ENCODE data around the gene KRT82. TPM values are rescaled to one million over a fixed set of nuclear protein-coding genes. Genes with fewer than 3 reads are reported as not detected.

The KRT82 gene
- total and polyA plus RNA-seq, 2 experiments from 2014 or later, result not detected

- H3K36me3 ChIP-seq (replicated peaks; ENCODE audit: insufficient read depth, low read depth), result no peaks in the 10 kb centered on the region
- DNase-seq (ENCODE audit: low spot score), result no peak
- H3K27ac ChIP-seq, result no peak overlapping the region
- no peaks in the 10 kb centered on the region for H3K4me1 ChIP-seq (ENCODE audit: insufficient read depth)
- no peaks in the 10 kb centered on the region for H3K9me3 ChIP-seq (ENCODE audit: low read depth)
- no peak overlapping the region for H2AFZ ChIP-seq
- peaks cover 3% of the 10 kb centered on the region for H3K27me3 ChIP-seq
- H4K20me1 ChIP-seq (ENCODE audit: insufficient read depth, poor library complexity, severe bottlenecking), result no peaks in the 10 kb centered on the region
- TF ChIP-seq, protein P1, sequence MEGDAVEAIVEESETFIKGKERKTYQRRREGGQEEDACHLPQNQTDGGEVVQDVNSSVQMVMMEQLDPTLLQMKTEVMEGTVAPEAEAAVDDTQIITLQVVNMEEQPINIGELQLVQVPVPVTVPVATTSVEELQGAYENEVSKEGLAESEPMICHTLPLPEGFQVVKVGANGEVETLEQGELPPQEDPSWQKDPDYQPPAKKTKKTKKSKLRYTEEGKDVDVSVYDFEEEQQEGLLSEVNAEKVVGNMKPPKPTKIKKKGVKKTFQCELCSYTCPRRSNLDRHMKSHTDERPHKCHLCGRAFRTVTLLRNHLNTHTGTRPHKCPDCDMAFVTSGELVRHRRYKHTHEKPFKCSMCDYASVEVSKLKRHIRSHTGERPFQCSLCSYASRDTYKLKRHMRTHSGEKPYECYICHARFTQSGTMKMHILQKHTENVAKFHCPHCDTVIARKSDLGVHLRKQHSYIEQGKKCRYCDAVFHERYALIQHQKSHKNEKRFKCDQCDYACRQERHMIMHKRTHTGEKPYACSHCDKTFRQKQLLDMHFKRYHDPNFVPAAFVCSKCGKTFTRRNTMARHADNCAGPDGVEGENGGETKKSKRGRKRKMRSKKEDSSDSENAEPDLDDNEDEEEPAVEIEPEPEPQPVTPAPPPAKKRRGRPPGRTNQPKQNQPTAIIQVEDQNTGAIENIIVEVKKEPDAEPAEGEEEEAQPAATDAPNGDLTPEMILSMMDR (IDR thresholded peaks at IDR 0.05; ENCODE audit: poor library complexity), result no peak
- TF ChIP-seq EZH2 (IDR thresholded peaks at IDR 0.05; ENCODE audit: borderline replicate concordance) (no peak), EZH2phosphoT487 (IDR thresholded peaks at IDR 0.05; ENCODE audit: low read depth, severe bottlenecking, unreplicated experiment) (no peak)
- 86% methylated on average over 8 of the region's 8 CpGs for WGBS (ENCODE audit: low lambda C conversion rate, missing lambda C conversion rate)
- no peak overlapping the region for H3K4me2 ChIP-seq
- H3K9me2 ChIP-seq (replicated peaks; ENCODE audit: insufficient read depth), result no peaks in the 10 kb centered on the region
- H3K4me3 ChIP-seq, result no peak overlapping the region
- no peaks in the 10 kb centered on the region for H3K79me2 ChIP-seq
Measured at GRCh38 chr12:52355176-52355575, 51.0 kb downstream of the KRT82 start.

DNA sequence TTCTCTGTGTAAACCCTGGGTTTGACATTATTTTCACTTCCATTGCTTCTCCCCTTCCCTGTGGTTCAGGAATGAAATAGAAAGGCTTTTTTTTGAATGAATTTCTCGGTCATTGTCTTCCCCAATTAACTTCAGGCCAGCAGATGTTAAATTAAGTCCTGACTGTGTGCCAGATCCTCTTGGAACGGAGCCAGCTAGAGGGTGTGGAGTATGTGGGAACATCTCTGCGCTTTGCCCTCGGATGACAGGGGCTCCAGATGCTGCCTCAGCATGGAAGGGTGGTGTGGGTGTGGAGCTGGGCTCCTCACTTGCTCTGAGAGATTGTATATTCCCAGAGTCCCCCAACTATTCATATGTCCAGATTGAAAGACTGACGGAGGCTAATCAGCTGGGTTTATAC is 51.9 kb downstream of the KRT82 start:
- Histone ChIP-seq H3K9me2 (replicated peaks; ENCODE audit: insufficient read depth) (no peaks in the 10 kb centered on the region), H3K4me1 (ENCODE audit: insufficient read depth) (no peaks in the 10 kb centered on the region), H3K4me3 (no peak overlapping the region), H3K9me3 (ENCODE audit: low read depth) (no peaks in the 10 kb centered on the region), H4K20me1 (ENCODE audit: insufficient read depth, poor library complexity, severe bottlenecking) (no peaks in the 10 kb centered on the region), H3K4me2 (no peak overlapping the region), H2AFZ (no peak overlapping the region), H3K27me3 (peaks cover 3% of the 10 kb centered on the region), H3K79me2 (no peaks in the 10 kb centered on the region), H3K27ac (no peak overlapping the region), H3K36me3 (replicated peaks; ENCODE audit: insufficient read depth, low read depth) (no peaks in the 10 kb centered on the region)
- TF ChIP-seq, protein P1 (IDR thresholded peaks at IDR 0.05; ENCODE audit: poor library complexity), result no peak
- TF ChIP-seq EZH2 (IDR thresholded peaks at IDR 0.05; ENCODE audit: borderline replicate concordance) (no peak), EZH2phosphoT487 (IDR thresholded peaks at IDR 0.05; ENCODE audit: low read depth, severe bottlenecking, unreplicated experiment) (no peak)
- DNase-seq (ENCODE audit: low spot score), result no peak
- 54% methylated on average over 5 of the region's 5 CpGs for WGBS (ENCODE audit: low lambda C conversion rate, missing lambda C conversion rate)

GRCh38 chr12:52353766-52354165 is 52.4 kb downstream of the KRT82 start:
- H2AFZ ChIP-seq, result no peak overlapping the region
- peaks cover 3% of the 10 kb centered on the region for H3K27me3 ChIP-seq
- H3K9me3 ChIP-seq (ENCODE audit: low read depth), result no peaks in the 10 kb centered on the region
- no peaks in the 10 kb centered on the region for H3K9me2 ChIP-seq (replicated peaks; ENCODE audit: insufficient read depth)
- 83% methylated on average over 3 of the region's 3 CpGs for WGBS (ENCODE audit: low lambda C conversion rate, missing lambda C conversion rate)
- no peaks in the 10 kb centered on the region for H4K20me1 ChIP-seq (ENCODE audit: insufficient read depth, poor library complexity, severe bottlenecking)
- H3K4me3 ChIP-seq, result no peak overlapping the region
- no peaks in the 10 kb centered on the region for H3K36me3 ChIP-seq (replicated peaks; ENCODE audit: insufficient read depth, low read depth)
- no peak for DNase-seq (ENCODE audit: low spot score)
- H3K27ac ChIP-seq, result no peak overlapping the region
- no peaks in the 10 kb centered on the region for H3K79me2 ChIP-seq
- no peaks in the 10 kb centered on the region for H3K4me1 ChIP-seq (ENCODE audit: insufficient read depth)
- no peak overlapping the region for H3K4me2 ChIP-seq
- TF ChIP-seq, protein P1 (IDR thresholded peaks at IDR 0.05; ENCODE audit: poor library complexity), result no peak
- TF ChIP-seq EZH2 (IDR thresholded peaks at IDR 0.05; ENCODE audit: borderline replicate concordance), result no peak
- TF ChIP-seq EZH2phosphoT487 (IDR thresholded peaks at IDR 0.05; ENCODE audit: low read depth, severe bottlenecking, unreplicated experiment), result no peak

DNA sequence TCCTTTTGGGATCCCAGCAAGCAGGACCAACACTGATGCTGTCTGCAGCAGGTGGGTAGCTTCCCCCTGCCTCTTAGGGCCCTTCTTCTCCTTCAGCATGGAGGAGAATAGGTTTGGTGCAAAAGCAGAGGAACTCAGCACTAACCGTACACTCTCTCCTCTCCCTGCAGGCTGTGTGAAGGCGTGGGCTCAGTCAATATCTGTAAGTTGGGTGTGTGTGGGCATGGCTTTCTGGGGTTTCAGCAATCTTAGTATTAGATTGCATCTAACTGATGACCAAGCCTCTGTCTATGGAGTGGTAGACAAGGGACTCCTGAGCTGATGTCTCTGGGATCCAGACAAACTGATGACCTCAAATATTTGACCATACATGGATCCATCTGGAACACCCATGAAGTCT is 53.2 kb downstream of the KRT82 start:
- H3K27me3 ChIP-seq, result peaks cover 3% of the 10 kb centered on the region

More for the DNA sequence above, 53.2 kb downstream of the KRT82 start:
- DNase-seq (ENCODE audit: low spot score), result no peak
- no peak overlapping the region for H2AFZ ChIP-seq
- H3K9me3 ChIP-seq (ENCODE audit: low read depth), result no peaks in the 10 kb centered on the region
- no peaks in the 10 kb centered on the region for H3K36me3 ChIP-seq (replicated peaks; ENCODE audit: insufficient read depth, low read depth)
- TF ChIP-seq, protein P1 (IDR thresholded peaks at IDR 0.05; ENCODE audit: poor library complexity), result no peak
- TF ChIP-seq EZH2phosphoT487 (IDR thresholded peaks at IDR 0.05; ENCODE audit: low read depth, severe bottlenecking, unreplicated experiment) (no peak), EZH2 (IDR thresholded peaks at IDR 0.05; ENCODE audit: borderline replicate concordance) (no peak)
- no peaks in the 10 kb centered on the region for H4K20me1 ChIP-seq (ENCODE audit: insufficient read depth, poor library complexity, severe bottlenecking)
- no peak overlapping the region for H3K4me3 ChIP-seq
- no peak overlapping the region for H3K4me2 ChIP-seq
- H3K79me2 ChIP-seq, result no peaks in the 10 kb centered on the region
- no peaks in the 10 kb centered on the region for H3K9me2 ChIP-seq (replicated peaks; ENCODE audit: insufficient read depth)
- 90% methylated on average over 2 of the region's 2 CpGs for WGBS (ENCODE audit: low lambda C conversion rate, missing lambda C conversion rate)
- no peaks in the 10 kb centered on the region for H3K4me1 ChIP-seq (ENCODE audit: insufficient read depth)
- no peak overlapping the region for H3K27ac ChIP-seq

All from hepatocyte (in vitro differentiated cells).